GM06990 (cell line): Measurements from ENCODE around the gene NFE2L2.

Source experiments
- DNase-seq: peaks from one replicate; pipeline ENCODE4 v3.0.0-alpha.2; 2011; ENCODE audit not compliant: insufficient read length; ENCODE audit errors: extremely low read depth
- H3K27me3 ChIP-seq: replicated peaks from 2 replicates; pipeline ENCODE4 v1.6.0; 2011; ENCODE audit warnings: low read length; ENCODE audit not compliant: control insufficient read depth, insufficient read depth
- H3K36me3 ChIP-seq: 2 replicates; pipeline ENCODE4 v1.5.1; 2011; ENCODE audit warnings: low read length; ENCODE audit not compliant: control insufficient read depth, insufficient read depth
- H3K4me3 ChIP-seq: replicated peaks from 2 replicates; pipeline ENCODE4 v1.5.1; 2011; ENCODE audit warnings: low read depth, mild to moderate bottlenecking, control low read depth, low read length
- TF ChIP-seq, protein P1 (sequence below): IDR thresholded peaks from 2 replicates; pipeline ENCODE4 v1.5.1; 2011; ENCODE audit warnings: low read length, control low read depth, mild to moderate bottlenecking, inconsistent platforms; ENCODE audit not compliant: insufficient read depth, poor library complexity, severe bottlenecking

NFE2L2 gene

DNA sequence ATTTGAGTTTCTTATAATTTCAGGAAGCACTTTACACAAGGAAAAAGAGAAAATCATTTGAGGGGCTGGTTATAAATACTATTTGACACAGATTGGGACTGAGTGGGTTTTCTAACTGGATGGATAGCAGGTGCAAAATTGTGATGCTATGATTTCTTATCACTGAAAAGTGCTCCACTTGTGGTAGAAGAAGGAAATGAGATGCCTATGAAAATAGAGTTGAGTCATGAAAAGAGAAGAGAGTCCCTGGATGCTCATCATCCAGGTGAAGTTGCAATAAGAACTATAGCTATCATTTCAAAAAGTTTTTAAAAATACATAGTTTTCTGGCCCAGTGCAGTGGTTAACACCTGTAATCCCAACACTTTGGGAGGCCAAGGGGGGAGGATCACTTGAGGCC, 39.4 kb upstream of the NFE2L2 start:
- H3K4me3 ChIP-seq: no peak overlapping the region
- H3K36me3 ChIP-seq: no peaks in the 10 kb centered on the region
- H3K27me3 ChIP-seq: no peaks in the 10 kb centered on the region

DNA sequence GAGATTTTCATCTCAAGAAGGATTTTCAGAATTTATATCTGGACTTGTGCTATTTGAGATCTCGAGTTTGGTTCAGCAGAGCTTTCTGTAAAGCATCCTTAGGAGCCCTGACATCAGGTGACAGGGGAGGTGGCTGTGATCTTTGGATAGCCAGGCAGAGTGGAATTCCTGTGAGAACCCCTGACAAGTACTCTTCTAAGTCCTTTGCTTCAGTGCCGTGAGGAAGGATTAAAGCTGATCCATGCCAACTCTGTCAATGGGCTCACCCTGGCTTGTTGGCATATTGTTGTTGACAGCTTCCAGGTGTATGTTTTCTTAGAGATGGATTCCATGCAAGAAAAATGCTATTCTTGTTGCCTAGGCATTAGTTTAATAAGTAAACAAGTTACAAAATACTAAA, 38.0 kb upstream of the NFE2L2 start:
- TF ChIP-seq, protein P1, sequence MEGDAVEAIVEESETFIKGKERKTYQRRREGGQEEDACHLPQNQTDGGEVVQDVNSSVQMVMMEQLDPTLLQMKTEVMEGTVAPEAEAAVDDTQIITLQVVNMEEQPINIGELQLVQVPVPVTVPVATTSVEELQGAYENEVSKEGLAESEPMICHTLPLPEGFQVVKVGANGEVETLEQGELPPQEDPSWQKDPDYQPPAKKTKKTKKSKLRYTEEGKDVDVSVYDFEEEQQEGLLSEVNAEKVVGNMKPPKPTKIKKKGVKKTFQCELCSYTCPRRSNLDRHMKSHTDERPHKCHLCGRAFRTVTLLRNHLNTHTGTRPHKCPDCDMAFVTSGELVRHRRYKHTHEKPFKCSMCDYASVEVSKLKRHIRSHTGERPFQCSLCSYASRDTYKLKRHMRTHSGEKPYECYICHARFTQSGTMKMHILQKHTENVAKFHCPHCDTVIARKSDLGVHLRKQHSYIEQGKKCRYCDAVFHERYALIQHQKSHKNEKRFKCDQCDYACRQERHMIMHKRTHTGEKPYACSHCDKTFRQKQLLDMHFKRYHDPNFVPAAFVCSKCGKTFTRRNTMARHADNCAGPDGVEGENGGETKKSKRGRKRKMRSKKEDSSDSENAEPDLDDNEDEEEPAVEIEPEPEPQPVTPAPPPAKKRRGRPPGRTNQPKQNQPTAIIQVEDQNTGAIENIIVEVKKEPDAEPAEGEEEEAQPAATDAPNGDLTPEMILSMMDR: no peak
- DNase-seq: no peak
- H3K27me3 ChIP-seq: no peaks in the 10 kb centered on the region
- H3K36me3 ChIP-seq: no peaks in the 10 kb centered on the region
- no peak overlapping the region for H3K4me3 ChIP-seq

More for the DNA sequence above, 39.4 kb upstream of the NFE2L2 start:
- TF ChIP-seq, protein P1: no peak
- DNase-seq: no peak

DNA sequence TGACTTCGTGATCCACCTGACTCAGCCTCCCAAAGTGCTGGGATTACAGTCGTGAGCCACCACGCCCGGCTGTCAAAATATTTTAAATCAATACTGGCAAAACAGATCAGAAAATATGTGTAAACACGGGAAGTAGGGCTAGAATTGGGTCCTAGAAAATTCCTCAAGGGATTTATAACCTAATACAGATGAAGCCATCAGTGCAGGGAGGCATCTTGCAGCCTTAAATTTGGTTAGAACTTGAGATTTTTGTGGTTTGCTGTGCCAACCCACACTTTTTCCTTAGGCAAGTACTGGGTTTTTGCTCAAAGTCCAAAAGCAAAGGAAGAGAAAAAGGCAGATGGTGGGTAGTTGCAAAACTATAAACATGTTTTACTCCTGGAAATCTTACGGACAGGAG, 33.7 kb upstream of the NFE2L2 start:
- Histone ChIP-seq H3K27me3 (no peaks in the 10 kb centered on the region), H3K4me3 (no peak overlapping the region), H3K36me3 (no peaks in the 10 kb centered on the region)
- TF ChIP-seq, protein P1: no peak
- no peak for DNase-seq

DNA sequence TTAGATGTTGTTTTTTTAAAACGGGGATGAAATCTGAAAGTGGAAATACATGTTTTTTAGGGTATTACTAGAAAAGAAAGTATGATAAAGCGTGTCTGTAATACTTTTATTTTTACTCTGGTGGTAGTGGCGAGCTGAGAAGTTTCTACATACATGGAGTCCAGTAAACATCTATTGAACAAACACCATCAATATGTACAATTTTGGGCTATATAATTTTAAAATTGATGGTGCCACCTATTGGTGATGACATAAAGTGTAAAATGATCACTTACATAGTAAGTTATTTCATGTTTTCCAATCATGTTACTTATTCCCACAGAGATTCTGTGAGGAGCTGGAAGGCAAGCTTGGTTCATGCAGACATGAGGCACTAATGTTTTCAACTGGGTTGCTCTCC, 31.5 kb upstream of the NFE2L2 start:
- TF ChIP-seq, protein P1: peak; percentile 17
- Histone ChIP-seq H3K36me3 (no peaks in the 10 kb centered on the region), H3K4me3 (no peak overlapping the region), H3K27me3 (no peaks in the 10 kb centered on the region)
- no peak for DNase-seq

DNA sequence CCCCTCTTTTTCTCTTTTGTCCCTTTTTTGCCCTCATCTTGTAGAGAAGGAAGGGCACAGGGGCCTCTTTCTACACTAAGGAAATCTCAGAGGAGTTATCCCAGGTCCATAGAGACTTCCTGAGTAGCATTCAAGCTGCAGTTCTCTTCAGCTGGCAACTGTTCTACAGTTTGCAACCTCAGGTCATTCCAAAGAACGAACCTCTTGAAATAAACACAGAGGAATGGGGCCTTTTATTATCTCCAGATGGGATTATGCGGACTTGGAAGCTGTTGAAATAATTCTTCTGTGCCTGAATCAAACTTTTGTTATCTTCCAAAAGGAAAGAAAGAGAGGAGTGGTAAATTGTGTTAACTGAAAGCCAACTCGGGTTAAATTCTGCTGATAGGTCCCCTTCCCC, 31.0 kb upstream of the NFE2L2 start:
- no peaks in the 10 kb centered on the region for H3K27me3 ChIP-seq
- TF ChIP-seq, protein P1: no peak
- DNase-seq: no peak

DNA sequence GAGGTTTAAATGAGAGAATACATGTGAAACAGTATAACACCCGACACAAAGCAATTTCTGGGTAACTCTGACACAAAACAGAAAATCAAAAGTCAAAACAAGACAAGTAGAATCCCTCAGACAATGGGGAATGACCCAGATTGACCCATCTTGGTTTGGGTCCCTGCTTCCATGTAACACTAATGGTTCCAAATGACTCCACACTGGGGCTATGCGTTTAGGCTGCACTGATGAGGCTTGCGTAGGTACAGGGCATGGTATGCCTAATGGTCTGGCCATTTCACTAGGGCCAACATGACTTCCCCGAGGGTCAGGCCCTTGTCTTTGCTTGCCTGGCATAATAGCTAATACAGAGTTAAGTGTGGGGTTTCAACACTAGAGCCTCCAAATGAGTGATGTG, 27.2 kb upstream of the NFE2L2 start:
- Histone ChIP-seq H3K27me3 (no peaks in the 10 kb centered on the region), H3K4me3 (no peak overlapping the region), H3K36me3 (no peaks in the 10 kb centered on the region)
- TF ChIP-seq, protein P1: no peak
- DNase-seq: no peak

More for the DNA sequence above, 31.0 kb upstream of the NFE2L2 start:
- no peaks in the 10 kb centered on the region for H3K36me3 ChIP-seq
- no peak overlapping the region for H3K4me3 ChIP-seq
